TTC549 (cell line): ENCODE results near the gene KITLG.
"Not testable (repeated sequence)": the region's sequence is repeated elsewhere in the genome, so short reads cannot be mapped to it uniquely, and the experiment has no call there.

Experiments used
- FAIRE-seq: peaks from 2 replicates; lab custom pipeline; 2012; peaks lifted over from hg19 to GRCh38; lab: Jason Lieb, UNC

The KITLG gene

DNA sequence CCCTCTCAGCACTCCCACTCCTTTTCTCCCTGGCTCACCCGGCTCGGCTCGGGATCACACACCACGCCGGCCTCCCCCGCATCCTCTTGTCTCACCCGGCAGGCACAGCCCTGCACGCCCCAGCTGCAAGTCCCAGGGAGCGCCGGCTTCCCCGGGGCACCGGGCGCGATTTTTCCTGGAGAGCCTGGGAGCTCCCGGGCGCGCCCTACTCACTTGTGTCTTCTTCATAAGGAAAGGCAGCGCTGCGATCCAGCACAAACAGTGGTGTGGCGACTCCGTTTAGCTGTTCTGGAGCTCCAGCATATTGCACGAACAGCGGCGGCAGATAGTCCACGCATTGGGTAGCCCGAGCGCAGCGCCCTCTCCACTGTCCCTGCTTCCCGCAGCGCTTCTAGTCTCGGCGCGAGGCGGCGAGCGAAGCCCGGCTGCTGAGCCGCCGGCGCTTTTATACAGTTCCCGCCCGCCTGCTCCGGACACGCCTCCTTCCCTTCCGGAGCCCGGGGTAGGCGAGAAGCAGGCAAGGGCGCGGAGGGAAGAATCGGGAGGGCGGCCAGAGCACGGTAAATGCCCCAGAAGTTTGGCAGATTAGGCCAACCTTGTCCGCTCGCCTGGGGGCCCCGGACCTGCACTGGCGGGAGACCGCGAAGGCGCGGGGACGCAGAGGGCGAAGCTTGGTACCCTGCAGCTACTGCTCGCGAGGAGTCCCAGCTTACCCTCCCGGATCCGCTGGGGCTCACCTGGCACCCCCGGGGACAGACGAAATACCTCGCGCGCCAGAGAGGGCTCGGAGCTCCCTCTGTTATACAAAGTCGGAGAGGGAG, at the start of gene KITLG:
Gene KITLG (minus strand): TSS at position 421 of the 821 bp plus-strand sequence. CDS start 193 bp downstream, at position 228.
- no peak for FAIRE-seq

DNA sequence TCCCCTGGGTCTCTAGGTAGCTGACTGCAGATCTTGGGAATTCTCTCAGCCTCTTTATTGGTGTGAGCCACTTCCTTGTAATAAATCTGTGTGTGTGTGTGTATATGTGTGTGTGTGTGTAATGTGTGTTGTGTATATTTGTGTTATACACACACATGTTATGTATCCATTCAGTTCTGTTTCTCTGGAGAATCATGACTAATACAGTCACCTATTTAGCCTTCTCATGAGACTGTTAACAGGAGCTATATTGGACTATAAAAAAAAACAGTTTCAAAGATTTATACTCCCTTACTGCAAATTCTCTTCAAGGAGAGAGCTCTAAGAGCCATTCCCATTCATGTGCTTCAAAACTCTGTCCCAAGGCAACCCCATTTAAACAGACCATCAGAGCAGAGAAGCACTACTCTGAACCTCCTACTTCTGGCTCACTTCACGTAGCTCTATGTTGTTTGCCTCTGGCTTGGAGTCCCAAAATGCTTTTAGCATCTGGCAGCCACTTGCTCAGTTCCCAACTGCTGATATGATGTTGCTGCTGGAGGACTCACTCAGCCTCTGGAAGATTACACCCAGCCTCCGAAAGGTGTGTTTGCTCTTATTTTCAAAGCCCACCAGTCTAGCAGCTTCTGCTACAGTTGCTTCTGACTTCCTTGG, 48.7 kb upstream of the KITLG start:
- no peak for FAIRE-seq

- FAIRE-seq, result not testable (repeated sequence)
These were observed 47.8 kb upstream of the KITLG start for GRCh38 chr12:88628035-88628434.

DNA sequence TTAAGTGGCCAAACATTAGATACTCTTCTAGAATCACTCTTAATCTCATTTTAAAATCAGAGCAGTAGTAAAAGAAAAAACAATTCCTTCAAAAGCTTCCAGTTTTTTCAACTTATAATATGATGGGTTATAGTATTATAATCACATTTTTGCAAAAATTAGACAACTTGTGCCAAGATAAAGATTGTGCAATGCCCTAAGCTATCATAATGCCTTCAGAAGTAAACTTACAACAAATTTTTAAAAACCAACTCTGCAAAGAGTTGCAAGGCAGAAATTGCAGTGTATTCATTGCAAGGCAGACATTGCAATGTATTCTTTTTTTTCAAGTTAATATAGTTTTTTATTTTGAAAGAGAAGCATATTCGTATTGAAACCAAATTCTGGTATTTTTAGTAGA, 47.2 kb upstream of the KITLG start:
- no peak for FAIRE-seq

GRCh38 chr12:88625356-88625755, 45.1 kb upstream of the KITLG start:
- no peak for FAIRE-seq

- no peak for FAIRE-seq
These were observed 44.6 kb upstream of the KITLG start for GRCh38 chr12:88624911-88625310.

GRCh38 chr12:88623777-88624548, 43.7 kb upstream of the KITLG start:
- no peak for FAIRE-seq

GRCh38 chr12:88617352-88617751, 37.1 kb upstream of the KITLG start:
- FAIRE-seq, result no peak

GRCh38 chr12:88615490-88615889, 35.2 kb upstream of the KITLG start:
- no peak for FAIRE-seq

DNA sequence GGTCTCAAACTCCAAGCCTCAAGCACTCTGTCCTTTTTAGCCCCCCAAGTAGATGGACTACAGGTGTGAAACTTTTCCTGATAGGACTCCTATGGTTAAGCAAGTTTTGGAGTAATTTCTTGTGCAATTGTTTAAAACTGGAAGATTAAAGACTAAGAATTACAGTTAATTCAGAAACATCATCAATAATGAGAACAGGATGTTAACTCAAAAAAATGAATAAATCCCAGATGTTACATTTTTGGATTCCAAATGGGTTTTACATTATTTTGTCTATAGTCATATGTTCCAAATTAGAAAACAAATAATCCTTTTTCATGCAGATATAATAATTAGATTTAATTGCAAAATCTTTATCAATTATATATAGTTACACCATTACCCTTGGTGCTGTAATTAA, 24.4 kb upstream of the KITLG start:
- FAIRE-seq, result no peak

- FAIRE-seq, result no peak
These were observed 20.0 kb upstream of the KITLG start for GRCh38 chr12:88600272-88600671.

GRCh38 chr12:88597365-88597764, 17.1 kb upstream of the KITLG start:
- FAIRE-seq, result no peak

DNA sequence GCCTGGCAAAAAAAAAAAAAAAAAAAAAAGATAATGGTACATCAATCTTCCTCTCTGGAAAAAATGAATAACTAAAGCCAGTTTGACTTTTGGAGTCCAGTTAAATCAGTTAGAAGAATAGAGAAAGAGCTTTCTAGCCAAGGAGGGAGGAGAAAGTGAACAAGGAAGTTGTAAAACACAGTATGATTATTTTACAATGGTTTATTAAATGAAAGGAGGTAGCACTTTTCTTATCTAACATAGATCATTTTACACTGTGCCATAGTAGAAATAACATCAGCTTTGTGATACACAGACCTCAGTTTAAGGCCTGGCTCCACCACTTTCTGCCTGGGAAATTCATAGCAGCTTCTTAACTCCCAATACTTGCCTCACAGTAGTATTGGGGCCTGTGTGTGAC, 15.4 kb upstream of the KITLG start:
- FAIRE-seq, result no peak

- FAIRE-seq, result no peak
These were observed 14.5 kb upstream of the KITLG start for GRCh38 chr12:88594780-88595179.

GRCh38 chr12:88591343-88591742, 11.1 kb upstream of the KITLG start:
- FAIRE-seq, result no peak

DNA sequence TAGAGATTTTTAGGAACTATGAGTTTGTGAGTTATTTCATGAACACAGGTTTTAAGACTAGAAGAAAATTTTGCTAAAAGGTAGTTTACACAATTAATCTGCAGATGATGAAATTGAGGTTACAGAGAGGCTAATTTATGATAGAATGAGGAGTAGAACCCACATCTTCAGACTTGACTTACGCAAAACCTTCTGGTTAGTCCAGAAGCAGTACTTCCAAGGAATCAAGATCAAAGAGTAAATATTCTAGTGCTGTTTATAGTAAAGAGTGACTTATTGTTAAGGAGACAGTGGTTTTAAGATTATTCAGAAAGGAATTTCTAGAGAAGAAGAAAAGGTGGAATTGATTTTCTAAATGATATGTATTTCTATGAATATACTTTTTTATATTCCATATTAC, 10.6 kb upstream of the KITLG start:
- no peak for FAIRE-seq

GRCh38 chr12:88585077-88585476, 4.8 kb upstream of the KITLG start:
- FAIRE-seq, result no peak

DNA sequence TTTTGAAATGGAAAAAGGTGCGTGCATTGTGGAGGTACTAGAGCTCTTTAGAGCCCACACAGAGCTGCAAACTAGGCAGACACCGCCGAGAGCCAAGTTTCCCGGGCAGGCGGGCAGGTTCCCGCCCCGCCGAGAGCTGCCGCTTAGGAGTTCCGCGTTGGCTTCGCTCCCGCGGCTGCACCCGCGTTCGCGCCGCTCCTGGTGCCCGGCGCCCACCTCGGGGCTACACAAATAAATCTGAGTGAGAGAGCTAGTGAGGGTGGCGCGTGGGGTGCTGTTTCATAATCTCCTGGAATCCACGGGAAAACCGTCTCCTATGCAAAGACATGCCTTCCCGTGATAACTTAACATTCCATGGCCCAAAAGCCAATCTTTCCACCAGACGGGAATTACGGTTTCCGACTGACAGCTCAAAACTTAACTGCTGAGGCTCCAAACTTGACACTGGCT, 645 bp downstream of the KITLG start:
- no peak for FAIRE-seq

GRCh38 chr12:88579161-88579517, 1.1 kb downstream of the KITLG start:
- no peak for FAIRE-seq

- no peak for FAIRE-seq
These were observed 1.8 kb downstream of the KITLG start for GRCh38 chr12:88578276-88579160.

DNA sequence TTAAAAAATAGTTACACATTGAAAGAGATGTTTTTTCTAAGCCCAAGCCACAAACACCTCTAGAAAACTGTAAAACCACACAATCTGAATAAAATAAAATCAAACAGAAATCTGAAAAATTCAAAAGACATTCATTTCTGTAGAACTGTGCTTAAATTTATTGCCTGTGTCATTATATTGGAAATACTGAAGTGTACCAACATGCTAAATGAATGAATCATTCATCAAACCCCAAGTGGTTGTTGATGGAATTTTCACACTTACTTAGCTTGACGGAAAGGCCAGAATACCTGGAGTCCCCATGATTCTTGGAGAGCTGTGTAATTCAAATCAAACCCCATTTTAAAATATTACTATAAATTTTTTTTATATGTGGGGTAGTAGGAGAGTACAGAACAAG, 2.7 kb downstream of the KITLG start:
- FAIRE-seq, result no peak

DNA sequence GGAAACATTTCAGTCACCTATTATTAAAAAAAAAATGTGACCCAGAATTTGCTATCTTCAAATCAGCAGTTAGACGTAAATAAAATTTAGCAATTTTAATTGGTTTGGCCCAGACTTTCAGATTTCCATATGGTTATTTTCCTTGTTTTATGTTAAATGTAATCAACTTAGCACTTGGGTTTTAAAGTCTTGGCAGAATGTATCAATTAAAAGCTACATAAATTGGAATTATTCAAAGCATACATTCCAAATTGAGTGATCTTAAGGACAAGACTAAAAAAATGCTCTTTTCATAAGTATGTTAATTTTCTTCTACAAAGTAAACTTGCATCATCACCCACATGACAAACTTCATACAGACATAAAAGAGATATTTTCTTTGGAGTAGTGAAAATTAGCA, 3.4 kb downstream of the KITLG start:
- no peak for FAIRE-seq
